WTC11 (cell line): ENCODE data around the gene OGDHL. TPM values are rescaled to one million over a fixed set of nuclear protein-coding genes. Genes with fewer than 3 reads are reported as not detected.

ENCODE experiments used
- ATAC-seq: fragments of 200-7000 bp; cut with Tn5 transposase; 2 replicates; pipeline ENCODE4 v1.10.0; 2021; ENCODE audit warnings: mild to moderate bottlenecking, moderate library complexity
- CTCF ChIA-PET: fragments of 300-600 bp; sonication (Branson Sonifier 250); formaldehyde crosslinking; loops from one replicate; lab custom pipeline; 2021; ENCODE audit warnings: antibody characterized with exemption; lab: Charles Lee
- POLR2A ChIA-PET: fragments of 350-600 bp; sonication (Branson Sonifier 250); formaldehyde crosslinking; loops from one replicate; lab custom pipeline; 2021; ENCODE audit warnings: antibody characterized with exemption; lab: Charles Lee
- DNase-seq: peaks from one replicate; pipeline ENCODE4 v3.0.0; 2021; ENCODE audit warnings: low spot score
- H3K27ac Mint-ChIP-seq: 2 replicates; pipeline ENCODE4 v1.8.0; 2021; ENCODE audit warnings: mixed read lengths
- H3K27me3 Mint-ChIP-seq: 2 replicates; pipeline ENCODE4 v1.8.0; 2021; ENCODE audit warnings: low read depth, mild to moderate bottlenecking, moderate library complexity, mixed read lengths
- H3K36me3 Mint-ChIP-seq: 2 replicates; pipeline ENCODE4 v1.8.0; 2021; ENCODE audit warnings: mixed read lengths
- H3K4me1 Mint-ChIP-seq: 2 replicates; pipeline ENCODE4 v1.8.0; 2022; ENCODE audit warnings: mixed read lengths
- H3K4me3 Mint-ChIP-seq: 2 replicates; pipeline ENCODE4 v1.8.0; 2021; ENCODE audit warnings: mild to moderate bottlenecking, moderate library complexity, mixed read lengths
- H3K9me3 Mint-ChIP-seq: 2 replicates; pipeline ENCODE4 v1.8.0; 2021; ENCODE audit warnings: mixed read lengths
- AR ChIP-seq: fragments of 250-450 bp; sonication (Bioruptor Pico); IDR thresholded peaks from 2 replicates; pipeline ENCODE4 v1.9.0; 2021; ENCODE audit warnings: mild to moderate bottlenecking
- ARID4B ChIP-seq: sonication (generic); formaldehyde crosslinking; IDR thresholded peaks from 2 replicates; pipeline ENCODE4 v1.8.0; 2023; ENCODE audit warnings: missing genetic modification reagents, mild to moderate bottlenecking, borderline replicate concordance
- CDX4 ChIP-seq: fragments of 250-450 bp; sonication (Bioruptor Pico); IDR thresholded peaks from 2 replicates; pipeline ENCODE4 v1.9.0; 2021; ENCODE audit warnings: moderate library complexity, mild to moderate bottlenecking, inconsistent platforms, borderline replicate concordance
- FOXK1 ChIP-seq: sonication (generic); formaldehyde crosslinking; IDR thresholded peaks from 2 replicates; pipeline ENCODE4 v1.8.0; 2022; ENCODE audit warnings: mild to moderate bottlenecking, moderate library complexity, missing genetic modification reagents
- FOXP4 ChIP-seq: sonication (generic); formaldehyde crosslinking; IDR thresholded peaks from 2 replicates; pipeline ENCODE4 v1.8.0; 2022; ENCODE audit warnings: mild to moderate bottlenecking, missing genetic modification reagents
- IRF1 ChIP-seq: sonication (generic); formaldehyde crosslinking; IDR thresholded peaks from 2 replicates; pipeline ENCODE4 v1.8.0; 2023; ENCODE audit warnings: missing genetic modification reagents
- MAX ChIP-seq: sonication (generic); formaldehyde crosslinking; IDR thresholded peaks from 2 replicates; pipeline ENCODE4 v1.8.0; 2022; ENCODE audit warnings: mild to moderate bottlenecking, missing genetic modification reagents
- NFE2L1 ChIP-seq: sonication (generic); formaldehyde crosslinking; IDR thresholded peaks from 2 replicates; pipeline ENCODE4 v1.8.1; 2023; ENCODE audit warnings: missing genetic modification reagents
- TEAD1 ChIP-seq: sonication (generic); formaldehyde crosslinking; IDR thresholded peaks from 2 replicates; pipeline ENCODE4 v1.8.0; 2022; ENCODE audit warnings: mild to moderate bottlenecking, missing genetic modification reagents
- ZMAT4 ChIP-seq: fragments of 250-450 bp; sonication (Bioruptor Pico); IDR thresholded peaks from 2 replicates; pipeline ENCODE4 v1.9.0; 2021; ENCODE audit warnings: mild to moderate bottlenecking
- ZNF396 ChIP-seq: fragments of 250-450 bp; sonication (Bioruptor Pico); IDR thresholded peaks from 2 replicates; pipeline ENCODE4 v1.8.0; 2021; ENCODE audit warnings: mild to moderate bottlenecking, moderate library complexity, borderline replicate concordance
- ZNF416 ChIP-seq: fragments of 250-450 bp; sonication (Bioruptor Pico); IDR thresholded peaks from 2 replicates; pipeline ENCODE4 v1.9.0; 2021; ENCODE audit warnings: mild to moderate bottlenecking, inconsistent platforms
- total RNA-seq: library from RNA; stranded (reverse); gene quantifications from 3 replicates; pipeline ENCODE4 v1.2.3, GENCODE V29; 2021

Gene OGDHL
- total RNA-seq, 1 experiment from 2014 or later = 35.1 TPM

GRCh38 chr10:49689882-49690510 is 72.1 kb downstream of the OGDHL start:
- Mint-ChIP-seq H3K27ac (peak overlapping the region; percentile 72; the same call in 1 of the 2 replicates), H3K9me3 (peaks cover 40% of the 10 kb centered on the region), H3K27me3 (peaks cover 98% of the 10 kb centered on the region), H3K36me3 (peaks cover 36% of the 10 kb centered on the region), H3K4me3 (peak overlapping the region; percentile 59), H3K4me1 (peaks cover 56% of the 10 kb centered on the region)
- ATAC-seq = peak; percentile 76
- ChIA-PET POLR2A (interaction anchor here (0.6 to 1.3 kb wide), 2 partner anchors 11 kb away, joined by 3 read pairs; no protein-coding TSS in a partner anchor), CTCF (interaction anchor here (0.7 to 3.2 kb wide), 9 partner anchors 11 to 96 kb away, joined by 3 to 16 read pairs (median 5); partner anchors contain the start of gene C10orf53)
- TF ChIP-seq TEAD1 = 0 out of 2 replicates have a peak, but pooled peaks have one; percentile 66
- TF ChIP-seq AR (CRISPR knock-in tag) = no peak
- TF ChIP-seq IRF1 (CRISPR knock-in tag) = no peak
- TF ChIP-seq MAX (CRISPR knock-in tag) = peak; percentile 59; the same call in 1 of the 2 replicates
- TF ChIP-seq ZNF416 = no peak
- TF ChIP-seq CDX4 (CRISPR knock-in tag) = no peak
- TF ChIP-seq NFE2L1 = no peak
- TF ChIP-seq ZMAT4 (CRISPR knock-in tag) = peak; percentile 96
- 0 out of 2 replicates have a peak, but pooled peaks have one; percentile 39 for TF ChIP-seq ARID4B (CRISPR knock-in tag)
- peak; percentile 74; the same call in 1 of the 2 replicates for TF ChIP-seq FOXP4 (CRISPR knock-in tag)
- TF ChIP-seq FOXK1 (CRISPR knock-in tag) = 0 out of 2 replicates have a peak, but pooled peaks have one; percentile 41
- DNase-seq = peak; percentile 66

- no peak for TF ChIP-seq ZNF396 (CRISPR knock-in tag)
- TF ChIP-seq, all 79 proteins: peak for 0
- ChIA-PET CTCF (interaction anchor here (1.2 to 1.6 kb wide), 2 partner anchors 43 to 96 kb away, joined by 3 to 5 read pairs; no protein-coding TSS in a partner anchor), POLR2A (no interaction called here)
- H3K4me1 Mint-ChIP-seq = peaks cover 56% of the 10 kb centered on the region
- DNase-seq (no peak), ATAC-seq (no peak)
- no peak overlapping the region for H3K27ac Mint-ChIP-seq
- peaks cover 97% of the 10 kb centered on the region for H3K27me3 Mint-ChIP-seq
- H3K4me3 Mint-ChIP-seq = peak overlapping the region; percentile 59
- peaks cover 36% of the 10 kb centered on the region for H3K36me3 Mint-ChIP-seq
- peaks cover 50% of the 10 kb centered on the region for H3K9me3 Mint-ChIP-seq
These were observed 73.2 kb downstream of the OGDHL start for GRCh38 chr10:49688920-49689319.
